GM12878 (cell line): ENCODE results near the gene ALCAM. TPM values are rescaled to one million over a fixed set of nuclear protein-coding genes. Genes with fewer than 3 reads are reported as not detected.

ENCODE experiments used
- ATAC-seq: fragments of 200-7000 bp; cut with Tn5 transposase; 3 replicates; pipeline ENCODE4 v1.9.1; 2020; ENCODE audit warnings: mild to moderate bottlenecking, moderate library complexity
- BruUV-seq: library from RNA; stranded (reverse); fragments of 400-500 nt; replicated peaks from 2 replicates; lab custom pipeline; 2021; lab: Mats Ljungman, UMichigan
- CTCF ChIA-PET: fragments of 300-600 bp; sonication (Branson Sonifier 250); formaldehyde crosslinking; extraction: SDS; loops from one replicate; lab custom pipeline; 2021; ENCODE audit warnings: inconsistent platforms; lab: Yijun Ruan, JAX
- POLR2A ChIA-PET: fragments of 350-600 bp; formaldehyde crosslinking; extraction: SDS; loops from one replicate; lab custom pipeline; 2021; ENCODE audit warnings: inconsistent platforms; lab: Charles Lee
- RAD21 ChIA-PET: fragments of 300-600 bp; sonication (Branson Sonifier 250); formaldehyde crosslinking; loops from one replicate; lab custom pipeline; 2023; ENCODE audit warnings: antibody characterized with exemption; ENCODE audit not compliant: unreplicated experiment; lab: Charles Lee
- SMC1A ChIA-PET: fragments of 300-600 bp; sonication (Branson Sonifier 250); formaldehyde crosslinking; loops from one replicate; lab custom pipeline; 2023; ENCODE audit not compliant: unreplicated experiment, uncharacterized antibody; lab: Charles Lee
- DNase-seq: peaks from one replicate; pipeline ENCODE4 v3.0.0-alpha.2; 2011; ENCODE audit warnings: low read depth, low spot score
- FAIRE-seq: peaks from 3 replicates; lab custom pipeline; 2011; peaks lifted over from hg19 to GRCh38; lab: Jason Lieb, UNC
- H2AFZ ChIP-seq: 2 replicates; pipeline ENCODE4 v1.6.0; 2011; ENCODE audit warnings: low read depth, low read length, control low read depth; ENCODE audit not compliant: control insufficient read depth
- H3K27ac ChIP-seq: 2 replicates; pipeline ENCODE4 v1.5.1; 2011; ENCODE audit warnings: control low read depth; ENCODE audit not compliant: control insufficient read depth, insufficient read depth
- H3K27me3 ChIP-seq, 2 experiments: replicated peaks in 1 of 2; 2 replicates each; pipeline versions ENCODE4 v1.6.0 to v1.6.1; 2011; ENCODE audit warnings: low read length in 1 of 2; ENCODE audit not compliant: control insufficient read depth in 2 of 2, insufficient read depth in 2 of 2
- H3K36me3 ChIP-seq, 2 experiments: 2 replicates each; pipeline ENCODE4 v1.5.1; 2011; ENCODE audit warnings: low read length in 1 of 2; ENCODE audit not compliant: control insufficient read depth in 2 of 2, insufficient read depth in 2 of 2
- H3K4me1 ChIP-seq: 2 replicates; pipeline ENCODE4 v1.6.1; 2011; ENCODE audit warnings: mild to moderate bottlenecking, low read length, moderate library complexity, mixed read lengths; ENCODE audit not compliant: control insufficient read depth, insufficient read depth
- H3K4me2 ChIP-seq: 2 replicates; pipeline ENCODE4 v1.6.0; 2011; ENCODE audit warnings: control low read depth; ENCODE audit not compliant: control insufficient read depth, insufficient read depth
- H3K4me3 ChIP-seq: fragments of 200-600 bp; sonication (generic); 2 replicates; pipeline ENCODE4 v1.5.1; 2016
- H3K79me2 ChIP-seq: 2 replicates; pipeline ENCODE4 v1.6.0; 2011; ENCODE audit warnings: low read length; ENCODE audit not compliant: control insufficient read depth, insufficient read depth
- H3K9ac ChIP-seq: 2 replicates; pipeline ENCODE4 v1.8.0; 2011; ENCODE audit warnings: low read length, control low read depth, mixed read lengths; ENCODE audit not compliant: control insufficient read depth, insufficient read depth
- H3K9me3 ChIP-seq: replicated peaks from 3 replicates; pipeline ENCODE4 v1.5.1; 2011; ENCODE audit warnings: mild to moderate bottlenecking, low read length; ENCODE audit not compliant: control insufficient read depth, insufficient read depth
- H4K20me1 ChIP-seq: 2 replicates; pipeline ENCODE4 v1.6.0; 2011; ENCODE audit not compliant: control insufficient read depth, insufficient read depth
- ATF7 ChIP-seq: fragments of 450-650 bp; IDR thresholded peaks from 2 replicates; pipeline ENCODE4 v1.6.1; 2016; ENCODE audit warnings: low read depth, mild to moderate bottlenecking
- HDAC6 ChIP-seq: fragments of 200-600 bp; sonication (generic); IDR thresholded peaks from one replicate; pipeline ENCODE4 v1.8.0; 2017; ENCODE audit warnings: antibody characterized with exemption; ENCODE audit not compliant: unreplicated experiment
- KLF5 ChIP-seq: fragments of 450-650 bp; IDR thresholded peaks from 2 replicates; pipeline ENCODE4 v1.6.1; 2014; ENCODE audit warnings: mild to moderate bottlenecking; ENCODE audit not compliant: partially characterized antibody
- NFYA ChIP-seq: IDR thresholded peaks from 2 replicates; pipeline ENCODE4 v1.6.1; 2011; ENCODE audit warnings: low read depth, mild to moderate bottlenecking, low read length, improper control_type of control experiment, borderline replicate concordance
- POLR2AphosphoS2 ChIP-seq: IDR thresholded peaks from 2 replicates; pipeline ENCODE4 v1.6.1; 2011; ENCODE audit warnings: low read depth, mild to moderate bottlenecking, low read length, improper control_type of control experiment, moderate library complexity
- SREBF1 ChIP-seq: IDR thresholded peaks from 2 replicates; pipeline ENCODE4 v1.6.1; 2012; ENCODE audit warnings: mild to moderate bottlenecking, low read length
- WGBS: methylation state at CpG from one replicate; pipeline ENCODE4 v1.1.6; 2016; ENCODE audit warnings: low lambda C conversion rate; ENCODE audit not compliant: insufficient replicate concordance, insufficient coverage; ENCODE audit errors: missing lambda C conversion rate; 5-methylcytosine and 5-hydroxymethylcytosine counted together
- in situ Hi-C: fragments of 300-500 bp; cut with MboI; formaldehyde crosslinking; loops from 9 replicates; pipeline ENCODE4 v1.14.3; 2018; ENCODE audit warnings: mixed read lengths
- intact Hi-C: fragments of 100-400 bp; cut with micrococcal nuclease; formaldehyde crosslinking; loops from one replicate; pipeline ENCODE4 v1.14.2; 2022; ENCODE audit not compliant: unreplicated experiment
- polyA plus RNA-seq, 11 experiments: library from polyadenylated mRNA; depleted of rRNA in 4 of 11; unstranded in 6 of 11; stranded (reverse) in 5 of 11; fragments of >200 nt; fragmentation: Nextera tagmentation in 4 of 11; fragmentation: Illumina TruSeq in 1 of 11; extraction: Ambion mirVana in 4 of 11; extraction: Trizol in 1 of 11; gene quantifications; 1 replicate in 1 of 11; 2 replicates in 10 of 11; pipeline versions ENCODE4 v1.2.1 to v1.2.3, GENCODE V29; 2011 to 2016; ENCODE audit warnings: inconsistent platforms in 2 of 11, missing spikeins in 2 of 11, low read depth in 1 of 11
- total RNA-seq, 4 experiments: library from RNA; depleted of rRNA in 3 of 4; stranded (reverse); fragments of >200 nt in 3 of 4; fragmentation: Illumina TruSeq in 1 of 4; extraction: Trizol in 1 of 4; gene quantifications; 2 replicates each; pipeline versions ENCODE4 v1.2.1 to v1.2.3, GENCODE V29; 2013 to 2021
- TF ChIP-seq, protein P1 (sequence below): fragments of 450-650 bp; formaldehyde crosslinking; IDR thresholded peaks from 2 replicates; pipeline ENCODE4 v1.4.0; 2022; ENCODE audit warnings: mild to moderate bottlenecking, moderate library complexity
- TF ChIP-seq, protein P2 (sequence below): fragments of 450-650 bp; IDR thresholded peaks from 2 replicates; pipeline ENCODE4 v1.6.1; 2017; ENCODE audit warnings: mild to moderate bottlenecking, moderate library complexity
- TF ChIP-seq, protein P3 (sequence below): fragments of 450-650 bp; IDR thresholded peaks from 2 replicates; pipeline ENCODE4 v1.6.1; 2017; ENCODE audit warnings: mild to moderate bottlenecking, moderate library complexity

ALCAM gene
- total and polyA plus RNA-seq, 10 of the 15 experiments (the other 5 are each of a cell fraction or from before 2014, with no cell fraction given), result 12.2 to 54.2 (median 32.6) TPM

DNA sequence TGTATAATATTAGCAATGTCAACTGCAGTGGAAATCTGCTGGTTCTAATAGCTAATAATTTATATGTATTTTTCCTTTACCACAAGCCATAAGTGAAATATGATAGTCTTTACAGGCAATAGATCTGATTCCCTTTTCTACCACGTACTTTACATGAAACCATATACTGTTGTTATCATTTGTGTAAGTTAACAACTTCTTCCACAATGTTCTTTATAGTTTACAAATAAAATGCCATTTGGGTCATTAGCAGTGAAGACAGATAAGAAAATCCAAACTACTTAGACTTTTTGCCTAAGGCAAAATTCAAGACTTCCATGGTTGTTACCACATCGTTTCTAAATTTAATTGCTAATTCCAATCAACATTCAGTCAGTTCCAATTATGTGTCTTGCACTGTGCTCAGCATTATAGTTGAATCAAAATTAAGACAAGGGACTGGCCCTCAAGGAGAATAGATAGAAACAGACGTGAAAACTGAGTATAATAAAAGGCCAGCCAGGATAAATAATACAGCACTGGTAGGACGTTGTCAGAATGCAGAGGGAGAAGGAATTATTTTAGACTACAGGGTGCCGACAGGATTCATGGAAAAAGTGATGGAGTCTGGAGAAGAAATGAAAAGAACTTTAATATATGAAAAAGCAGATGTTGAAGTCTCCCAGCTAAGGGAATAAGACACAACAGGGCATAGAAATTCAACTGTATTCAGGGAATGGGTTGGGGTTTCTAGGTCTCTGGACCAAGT, 249.8 kb downstream of the ALCAM start:
- Histone ChIP-seq H4K20me1 (no peaks in the 10 kb centered on the region), H3K9ac (no peak overlapping the region), H3K27ac (no peak overlapping the region), H3K9me3 (no peaks in the 10 kb centered on the region), H3K4me1 (no peaks in the 10 kb centered on the region), H3K27me3 (no peaks in the 10 kb centered on the region), H3K36me3 (no peaks in the 10 kb centered on the region), H3K4me2 (no peak overlapping the region), H3K79me2 (no peaks in the 10 kb centered on the region), H3K4me3 (no peak overlapping the region), H2AFZ (no peak overlapping the region)
- intact Hi-C loops (no loop called here), in situ Hi-C loops (no loop called here)
- ATAC-seq (no peak), DNase-seq (no peak), FAIRE-seq (no peak)
- no TSS peak for BruUV-seq
- ChIA-PET RAD21 (interaction anchor here (1.4 kb wide), 1 partner anchor 99 kb away, joined by 3 read pairs; no protein-coding TSS in a partner anchor), CTCF (no interaction called here), SMC1A (interaction anchor here (0.6 kb wide), 1 partner anchor 305 kb away, joined by 3 read pairs; no protein-coding TSS in a partner anchor), POLR2A (no interaction called here)
- 47% methylated on average over 5 of the region's 5 CpGs for WGBS
- no peak for TF ChIP-seq POLR2AphosphoS2
- TF ChIP-seq, protein P1, sequence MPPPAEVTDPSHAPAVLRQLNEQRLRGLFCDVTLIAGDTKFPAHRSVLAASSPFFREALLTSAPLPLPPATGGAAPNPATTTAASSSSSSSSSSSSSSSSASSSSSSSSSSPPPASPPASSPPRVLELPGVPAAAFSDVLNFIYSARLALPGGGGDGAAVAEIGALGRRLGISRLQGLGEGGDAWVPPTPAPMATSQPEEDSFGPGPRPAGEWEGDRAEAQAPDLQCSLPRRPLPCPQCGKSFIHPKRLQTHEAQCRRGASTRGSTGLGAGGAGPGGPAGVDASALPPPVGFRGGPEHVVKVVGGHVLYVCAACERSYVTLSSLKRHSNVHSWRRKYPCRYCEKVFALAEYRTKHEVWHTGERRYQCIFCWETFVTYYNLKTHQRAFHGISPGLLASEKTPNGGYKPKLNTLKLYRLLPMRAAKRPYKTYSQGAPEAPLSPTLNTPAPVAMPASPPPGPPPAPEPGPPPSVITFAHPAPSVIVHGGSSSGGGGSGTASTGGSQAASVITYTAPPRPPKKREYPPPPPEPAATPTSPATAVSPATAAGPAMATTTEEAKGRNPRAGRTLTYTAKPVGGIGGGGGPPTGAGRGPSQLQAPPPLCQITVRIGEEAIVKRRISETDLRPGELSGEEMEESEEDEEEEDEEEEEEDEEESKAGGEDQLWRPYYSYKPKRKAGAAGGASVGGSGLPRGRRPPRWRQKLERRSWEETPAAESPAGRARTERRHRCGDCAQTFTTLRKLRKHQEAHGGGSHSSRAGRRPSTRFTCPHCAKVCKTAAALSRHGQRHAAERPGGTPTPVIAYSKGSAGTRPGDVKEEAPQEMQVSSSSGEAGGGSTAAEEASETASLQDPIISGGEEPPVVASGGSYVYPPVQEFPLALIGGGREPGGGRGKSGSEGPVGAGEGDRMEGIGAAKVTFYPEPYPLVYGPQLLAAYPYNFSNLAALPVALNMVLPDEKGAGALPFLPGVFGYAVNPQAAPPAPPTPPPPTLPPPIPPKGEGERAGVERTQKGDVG, result no peak
- TF ChIP-seq ATF7, result no peak
- TF ChIP-seq SREBF1, result no peak
- TF ChIP-seq, protein P2, sequence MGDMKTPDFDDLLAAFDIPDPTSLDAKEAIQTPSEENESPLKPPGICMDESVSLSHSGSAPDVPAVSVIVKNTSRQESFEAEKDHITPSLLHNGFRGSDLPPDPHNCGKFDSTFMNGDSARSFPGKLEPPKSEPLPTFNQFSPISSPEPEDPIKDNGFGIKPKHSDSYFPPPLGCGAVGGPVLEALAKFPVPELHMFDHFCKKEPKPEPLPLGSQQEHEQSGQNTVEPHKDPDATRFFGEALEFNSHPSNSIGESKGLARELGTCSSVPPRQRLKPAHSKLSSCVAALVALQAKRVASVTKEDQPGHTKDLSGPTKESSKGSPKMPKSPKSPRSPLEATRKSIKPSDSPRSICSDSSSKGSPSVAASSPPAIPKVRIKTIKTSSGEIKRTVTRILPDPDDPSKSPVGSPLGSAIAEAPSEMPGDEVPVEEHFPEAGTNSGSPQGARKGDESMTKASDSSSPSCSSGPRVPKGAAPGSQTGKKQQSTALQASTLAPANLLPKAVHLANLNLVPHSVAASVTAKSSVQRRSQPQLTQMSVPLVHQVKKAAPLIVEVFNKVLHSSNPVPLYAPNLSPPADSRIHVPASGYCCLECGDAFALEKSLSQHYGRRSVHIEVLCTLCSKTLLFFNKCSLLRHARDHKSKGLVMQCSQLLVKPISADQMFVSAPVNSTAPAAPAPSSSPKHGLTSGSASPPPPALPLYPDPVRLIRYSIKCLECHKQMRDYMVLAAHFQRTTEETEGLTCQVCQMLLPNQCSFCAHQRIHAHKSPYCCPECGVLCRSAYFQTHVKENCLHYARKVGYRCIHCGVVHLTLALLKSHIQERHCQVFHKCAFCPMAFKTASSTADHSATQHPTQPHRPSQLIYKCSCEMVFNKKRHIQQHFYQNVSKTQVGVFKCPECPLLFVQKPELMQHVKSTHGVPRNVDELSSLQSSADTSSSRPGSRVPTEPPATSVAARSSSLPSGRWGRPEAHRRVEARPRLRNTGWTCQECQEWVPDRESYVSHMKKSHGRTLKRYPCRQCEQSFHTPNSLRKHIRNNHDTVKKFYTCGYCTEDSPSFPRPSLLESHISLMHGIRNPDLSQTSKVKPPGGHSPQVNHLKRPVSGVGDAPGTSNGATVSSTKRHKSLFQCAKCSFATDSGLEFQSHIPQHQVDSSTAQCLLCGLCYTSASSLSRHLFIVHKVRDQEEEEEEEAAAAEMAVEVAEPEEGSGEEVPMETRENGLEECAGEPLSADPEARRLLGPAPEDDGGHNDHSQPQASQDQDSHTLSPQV, result no peak
- no peak for TF ChIP-seq KLF5
- TF ChIP-seq HDAC6, result no peak
- TF ChIP-seq NFYA, result no peak
- TF ChIP-seq, protein P3, sequence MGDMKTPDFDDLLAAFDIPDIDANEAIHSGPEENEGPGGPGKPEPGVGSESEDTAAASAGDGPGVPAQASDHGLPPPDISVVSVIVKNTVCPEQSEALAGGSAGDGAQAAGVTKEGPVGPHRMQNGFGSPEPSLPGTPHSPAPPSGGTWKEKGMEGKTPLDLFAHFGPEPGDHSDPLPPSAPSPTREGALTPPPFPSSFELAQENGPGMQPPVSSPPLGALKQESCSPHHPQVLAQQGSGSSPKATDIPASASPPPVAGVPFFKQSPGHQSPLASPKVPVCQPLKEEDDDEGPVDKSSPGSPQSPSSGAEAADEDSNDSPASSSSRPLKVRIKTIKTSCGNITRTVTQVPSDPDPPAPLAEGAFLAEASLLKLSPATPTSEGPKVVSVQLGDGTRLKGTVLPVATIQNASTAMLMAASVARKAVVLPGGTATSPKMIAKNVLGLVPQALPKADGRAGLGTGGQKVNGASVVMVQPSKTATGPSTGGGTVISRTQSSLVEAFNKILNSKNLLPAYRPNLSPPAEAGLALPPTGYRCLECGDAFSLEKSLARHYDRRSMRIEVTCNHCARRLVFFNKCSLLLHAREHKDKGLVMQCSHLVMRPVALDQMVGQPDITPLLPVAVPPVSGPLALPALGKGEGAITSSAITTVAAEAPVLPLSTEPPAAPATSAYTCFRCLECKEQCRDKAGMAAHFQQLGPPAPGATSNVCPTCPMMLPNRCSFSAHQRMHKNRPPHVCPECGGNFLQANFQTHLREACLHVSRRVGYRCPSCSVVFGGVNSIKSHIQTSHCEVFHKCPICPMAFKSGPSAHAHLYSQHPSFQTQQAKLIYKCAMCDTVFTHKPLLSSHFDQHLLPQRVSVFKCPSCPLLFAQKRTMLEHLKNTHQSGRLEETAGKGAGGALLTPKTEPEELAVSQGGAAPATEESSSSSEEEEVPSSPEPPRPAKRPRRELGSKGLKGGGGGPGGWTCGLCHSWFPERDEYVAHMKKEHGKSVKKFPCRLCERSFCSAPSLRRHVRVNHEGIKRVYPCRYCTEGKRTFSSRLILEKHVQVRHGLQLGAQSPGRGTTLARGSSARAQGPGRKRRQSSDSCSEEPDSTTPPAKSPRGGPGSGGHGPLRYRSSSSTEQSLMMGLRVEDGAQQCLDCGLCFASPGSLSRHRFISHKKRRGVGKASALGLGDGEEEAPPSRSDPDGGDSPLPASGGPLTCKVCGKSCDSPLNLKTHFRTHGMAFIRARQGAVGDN, result no peak
